Mesendoderm (in vitro differentiated cells): ENCODE results near the gene ROM1.
"Not testable (repeated sequence)": the region's sequence is repeated elsewhere in the genome, so short reads cannot be mapped to it uniquely, and the experiment has no call there.

Source experiments
- DNase-seq: peaks from one replicate; pipeline ENCODE4 v3.0.0; 2013
- H2AK5ac ChIP-seq: 2 replicates; pipeline ENCODE4 v1.6.1; 2013; ENCODE audit warnings: low read length, inconsistent platforms
- H2BK120ac ChIP-seq: 2 replicates; pipeline ENCODE4 v1.6.1; 2013; ENCODE audit warnings: low read depth, mild to moderate bottlenecking, low read length, moderate library complexity, mixed read lengths
- H2BK15ac ChIP-seq: replicated peaks from 2 replicates; pipeline ENCODE4 v1.6.1; 2013; ENCODE audit warnings: low read depth, mild to moderate bottlenecking, moderate library complexity
- H2BK5ac ChIP-seq: 2 replicates; pipeline ENCODE4 v1.6.1; 2013; ENCODE audit warnings: low read length, inconsistent platforms
- H3K18ac ChIP-seq: 2 replicates; pipeline ENCODE4 v1.6.1; 2013; ENCODE audit warnings: mild to moderate bottlenecking, low read length, mixed read lengths
- H3K23ac ChIP-seq: one replicate; pipeline ENCODE4 v1.6.1; 2013; ENCODE audit warnings: low read length
- H3K27ac ChIP-seq: 2 replicates; pipeline ENCODE4 v1.5.1; 2013; ENCODE audit warnings: low read depth, mild to moderate bottlenecking, inconsistent platforms, low read length, moderate library complexity
- H3K27me3 ChIP-seq: 2 replicates; pipeline ENCODE4 v1.6.1; 2013; ENCODE audit warnings: low read length, control low read depth, mild to moderate bottlenecking, inconsistent platforms; ENCODE audit not compliant: insufficient read depth, poor library complexity
- H3K36me3 ChIP-seq: 2 replicates; pipeline ENCODE4 v1.6.1; 2013; ENCODE audit warnings: low read length, inconsistent platforms; ENCODE audit not compliant: control insufficient read depth, insufficient read depth
- H3K4ac ChIP-seq: one replicate; pipeline ENCODE4 v1.6.1; 2013; ENCODE audit warnings: low read depth, mild to moderate bottlenecking, low read length, moderate library complexity
- H3K4me1 ChIP-seq: 2 replicates; pipeline ENCODE4 v1.6.1; 2013; ENCODE audit warnings: low read depth, low read length, inconsistent platforms; ENCODE audit not compliant: control insufficient read depth
- H3K4me2 ChIP-seq: 2 replicates; pipeline ENCODE4 v1.6.1; 2013; ENCODE audit warnings: low read length
- H3K4me3 ChIP-seq: 2 replicates; pipeline ENCODE4 v1.5.1; 2013; ENCODE audit warnings: mild to moderate bottlenecking, low read length
- H3K56ac ChIP-seq: one replicate; pipeline ENCODE4 v1.6.1; 2013; ENCODE audit warnings: low read length
- H3K79me1 ChIP-seq: 2 replicates; pipeline ENCODE4 v1.6.1; 2013; ENCODE audit warnings: low read length, inconsistent platforms
- H3K79me2 ChIP-seq: 2 replicates; pipeline ENCODE4 v1.6.1; 2013; ENCODE audit warnings: mild to moderate bottlenecking, low read length; ENCODE audit not compliant: control insufficient read depth, insufficient read depth
- H3K9ac ChIP-seq: 2 replicates; pipeline ENCODE4 v1.6.1; 2013; ENCODE audit warnings: low read length, inconsistent platforms
- H4K5ac ChIP-seq: one replicate; pipeline ENCODE4 v1.6.1; 2013; ENCODE audit warnings: low read length
- H4K8ac ChIP-seq: one replicate; pipeline ENCODE4 v1.6.1; 2013; ENCODE audit warnings: low read depth, mild to moderate bottlenecking, control low read depth, low read length, moderate library complexity
- WGBS: extraction: QIAGEN DNeasy Blood & Tissue Kit; methylation state at CpG from one replicate; pipeline ENCODE4 v1.1.7; 2013; ENCODE audit warnings: low lambda C conversion rate, missing lambda C conversion rate; ENCODE audit not compliant: insufficient coverage; ENCODE audit errors: extremely low coverage; 5-methylcytosine and 5-hydroxymethylcytosine counted together

ROM1 gene

DNA sequence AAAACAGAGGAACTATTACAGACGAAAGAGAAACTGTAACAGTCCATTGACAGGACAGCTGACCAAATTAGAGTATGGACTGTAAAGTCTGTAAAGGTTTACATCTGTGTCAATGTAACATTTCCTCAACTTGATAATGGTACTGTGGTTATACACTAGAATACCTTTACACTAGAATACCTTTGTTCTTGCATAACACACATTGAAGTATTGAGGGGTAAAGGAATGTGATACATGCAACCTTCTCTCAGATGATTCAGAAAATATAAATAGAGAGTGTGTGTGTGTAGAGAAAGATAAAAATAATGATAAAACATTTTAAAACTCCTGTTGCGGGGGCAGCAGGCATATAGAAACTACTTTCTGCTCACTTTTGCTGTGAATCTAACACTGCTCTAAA, 33.8 kb upstream of the ROM1 start:
- H3K23ac ChIP-seq, result no peak overlapping the region
- peaks cover 2% of the 10 kb centered on the region for H3K36me3 ChIP-seq
- no peak overlapping the region for H2BK15ac ChIP-seq
- no peaks in the 10 kb centered on the region for H3K79me2 ChIP-seq
- H3K4ac ChIP-seq, result no peak overlapping the region
- no peak overlapping the region for H3K4me3 ChIP-seq
- no peak overlapping the region for H2AK5ac ChIP-seq
- no peak for DNase-seq
- no peak overlapping the region for H4K5ac ChIP-seq
- WGBS, result no CpG with 5 or more reads among the region's 2 CpGs
- no peak overlapping the region for H3K9ac ChIP-seq
- H3K4me1 ChIP-seq, result peaks cover 3% of the 10 kb centered on the region
- no peak overlapping the region for H3K18ac ChIP-seq
- no peak overlapping the region for H3K27ac ChIP-seq
- no peak overlapping the region for H3K56ac ChIP-seq
- no peaks in the 10 kb centered on the region for H3K27me3 ChIP-seq
- H2BK120ac ChIP-seq, result no peak overlapping the region
- no peak overlapping the region for H3K4me2 ChIP-seq
- H3K79me1 ChIP-seq, result no peaks in the 10 kb centered on the region
- no peak overlapping the region for H2BK5ac ChIP-seq
- no peak overlapping the region for H4K8ac ChIP-seq

DNA sequence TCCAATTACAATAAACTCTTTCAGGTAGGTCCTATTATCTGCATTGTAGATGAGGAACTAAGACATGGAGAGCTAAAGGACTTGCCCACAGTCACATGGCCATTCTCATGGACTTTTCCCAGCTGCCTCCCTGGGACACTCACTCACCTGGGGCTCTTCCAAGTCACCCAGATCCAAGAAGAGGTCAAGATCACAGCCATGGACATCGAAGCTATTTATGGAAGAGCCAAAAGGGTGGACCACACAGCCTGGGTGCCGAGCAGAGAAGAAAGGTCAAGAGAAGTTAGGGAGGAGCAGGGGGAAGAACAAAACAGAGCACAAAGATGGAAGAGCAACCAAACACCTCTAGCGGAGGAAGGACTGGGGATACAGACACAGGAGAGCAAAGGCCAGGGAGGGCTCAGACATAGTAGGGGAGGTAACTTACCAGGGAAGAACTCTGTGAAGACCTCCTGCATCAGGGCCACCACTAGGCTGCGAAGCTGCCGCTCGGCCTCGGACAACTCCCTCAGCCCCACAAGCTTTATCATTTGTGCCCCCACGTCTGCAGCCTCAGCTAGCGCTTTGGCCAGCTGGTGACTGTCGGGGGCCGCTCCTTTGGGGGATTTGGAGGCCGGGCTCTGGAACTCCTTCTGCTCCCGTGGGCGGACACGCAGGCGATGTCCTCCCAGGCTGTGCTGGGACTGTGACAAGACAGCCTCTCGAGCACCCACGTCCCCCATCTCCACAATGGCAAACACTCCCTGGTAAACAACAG, 31.9 kb upstream of the ROM1 start:
- no peak overlapping the region for H3K23ac ChIP-seq
- no peak for DNase-seq
- no peak overlapping the region for H3K27ac ChIP-seq
- no peak overlapping the region for H3K4me2 ChIP-seq
- no peak overlapping the region for H3K56ac ChIP-seq
- no peak overlapping the region for H3K4me3 ChIP-seq
- H3K79me2 ChIP-seq, result no peaks in the 10 kb centered on the region
- H2BK5ac ChIP-seq, result no peak overlapping the region
- H4K5ac ChIP-seq, result no peak overlapping the region
- H3K18ac ChIP-seq, result no peak overlapping the region
- no CpG with 5 or more reads among the region's 18 CpGs for WGBS
- no peak overlapping the region for H4K8ac ChIP-seq
- no peak overlapping the region for H2AK5ac ChIP-seq
- no peak overlapping the region for H2BK15ac ChIP-seq
- H3K36me3 ChIP-seq, result peaks cover 2% of the 10 kb centered on the region
- H3K4me1 ChIP-seq, result no peaks in the 10 kb centered on the region
- no peak overlapping the region for H3K9ac ChIP-seq
- H2BK120ac ChIP-seq, result no peak overlapping the region
- no peaks in the 10 kb centered on the region for H3K27me3 ChIP-seq
- H3K79me1 ChIP-seq, result no peaks in the 10 kb centered on the region
- H3K4ac ChIP-seq, result no peak overlapping the region

DNA sequence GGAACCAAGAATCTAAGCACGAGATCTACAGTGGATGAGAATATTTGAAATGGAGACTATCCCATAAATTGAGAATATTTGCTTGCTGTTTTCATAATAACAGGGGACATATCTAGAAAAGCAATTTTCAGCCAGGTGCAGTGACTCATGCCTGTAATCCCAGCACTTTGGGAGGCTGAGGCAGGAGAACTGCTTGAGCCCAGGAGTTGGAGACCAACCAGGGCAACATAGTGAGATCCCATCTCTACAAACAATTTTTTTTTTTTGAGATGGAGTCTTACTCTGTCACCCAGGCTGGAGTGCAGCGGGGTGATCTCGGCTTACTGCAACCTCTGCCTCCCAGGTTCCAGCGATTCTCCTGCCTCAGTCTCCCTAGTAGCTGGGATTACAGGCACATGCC, 31.3 kb upstream of the ROM1 start:
- H3K36me3 ChIP-seq, H3K4me2 ChIP-seq, H3K18ac ChIP-seq, H3K4me3 ChIP-seq, H3K9ac ChIP-seq, H3K4ac ChIP-seq, H2BK15ac ChIP-seq, H3K79me1 ChIP-seq, H3K27me3 ChIP-seq, H4K8ac ChIP-seq, H2BK5ac ChIP-seq, H3K27ac ChIP-seq, H2BK120ac ChIP-seq, H2AK5ac ChIP-seq, H3K4me1 ChIP-seq, H3K56ac ChIP-seq, DNase-seq, H3K79me2 ChIP-seq, H4K5ac ChIP-seq, H3K23ac ChIP-seq: not testable (repeated sequence)
- no CpG with 5 or more reads among the region's 4 CpGs for WGBS

DNA sequence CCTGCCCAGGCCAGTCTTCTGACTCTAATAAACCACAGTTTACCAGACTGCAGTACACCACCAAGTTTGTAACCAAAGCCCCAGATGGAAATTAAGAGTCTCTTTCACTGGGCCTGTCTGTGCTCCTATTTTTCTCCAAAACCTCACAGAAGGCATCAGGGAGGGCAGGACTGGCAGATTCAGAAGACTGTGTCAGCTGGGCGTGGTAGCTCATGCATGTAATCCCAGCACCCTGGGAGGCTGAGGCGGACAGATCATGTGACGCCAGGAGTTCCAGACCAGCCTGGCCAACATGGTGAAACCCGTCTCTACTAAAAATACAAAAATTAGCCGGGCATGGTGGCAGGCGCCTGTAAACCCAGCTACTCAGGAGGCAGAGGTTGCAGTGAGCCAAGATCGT, 27.7 kb upstream of the ROM1 start:
- H3K4me3 ChIP-seq, result not testable (repeated sequence)

DNA sequence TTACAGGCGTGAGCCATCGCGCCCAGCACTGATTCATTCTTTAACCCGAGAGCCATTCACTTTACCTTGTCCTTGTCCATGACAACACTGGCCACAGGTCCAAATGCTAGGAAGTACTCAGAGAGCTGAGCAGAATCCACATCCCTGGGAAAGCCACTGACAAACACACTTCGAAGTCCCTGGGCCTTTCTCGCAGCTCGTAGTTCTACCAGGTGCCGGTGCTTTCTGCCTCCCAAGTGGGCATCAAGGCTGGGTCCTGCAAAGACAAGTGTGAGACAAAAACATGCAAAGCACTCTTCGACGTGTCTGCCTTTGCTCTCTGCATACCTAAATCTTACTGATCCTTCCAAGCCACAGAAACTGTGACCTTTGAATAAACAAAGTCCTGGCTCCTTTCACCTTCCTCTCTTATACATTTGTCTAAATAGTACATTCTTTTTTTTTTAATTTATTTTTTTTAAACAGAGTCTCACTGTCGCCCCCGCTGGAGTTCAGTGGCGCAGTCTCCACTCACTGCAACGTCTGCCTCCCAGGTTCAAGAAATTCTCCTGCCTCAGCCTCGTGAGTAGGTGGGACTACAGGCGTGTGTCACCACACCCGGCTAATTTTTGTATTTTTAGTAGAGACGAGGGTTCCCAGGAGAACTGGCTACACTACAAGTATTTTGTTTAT, 24.0 kb upstream of the ROM1 start:
- Histone ChIP-seq H3K27me3 (no peaks in the 10 kb centered on the region), H4K5ac (no peak overlapping the region), H2AK5ac (no peak overlapping the region), H4K8ac (no peak overlapping the region), H3K23ac (no peak overlapping the region), H3K4me3 (no peak overlapping the region), H3K18ac (no peak overlapping the region), H3K4ac (no peak overlapping the region), H3K4me1 (peaks cover 2% of the 10 kb centered on the region), H3K79me1 (peaks cover 5% of the 10 kb centered on the region), H2BK5ac (no peak overlapping the region), H2BK15ac (no peak overlapping the region), H2BK120ac (no peak overlapping the region), H3K4me2 (no peak overlapping the region), H3K36me3 (peaks cover 5% of the 10 kb centered on the region), H3K56ac (no peak overlapping the region), H3K79me2 (peaks cover 5% of the 10 kb centered on the region), H3K9ac (no peak overlapping the region), H3K27ac (no peak overlapping the region)
- WGBS, result no CpG with 5 or more reads among the region's 18 CpGs
- peak; percentile 40 for DNase-seq

More for the DNA sequence above, 27.7 kb upstream of the ROM1 start:
- not testable (repeated sequence) for H3K23ac ChIP-seq, H3K56ac ChIP-seq, H2BK5ac ChIP-seq, H3K79me2 ChIP-seq, H2BK120ac ChIP-seq, DNase-seq, H4K8ac ChIP-seq, H3K27ac ChIP-seq, H2AK5ac ChIP-seq, H4K5ac ChIP-seq, H3K4me2 ChIP-seq, H3K18ac ChIP-seq, H3K36me3 ChIP-seq, H2BK15ac ChIP-seq, H3K4me1 ChIP-seq, H3K9ac ChIP-seq, H3K4ac ChIP-seq, H3K27me3 ChIP-seq, H3K79me1 ChIP-seq
- WGBS, result no CpG with 5 or more reads among the region's 7 CpGs
